HG03175 (cell line): ENCODE results near the gene PGGHG.
"Not testable (repeated sequence)": the region's sequence is repeated elsewhere in the genome, so short reads cannot be mapped to it uniquely, and the experiment has no call there.

Experiments
- ATAC-seq: cut with Tn5 transposase; IDR thresholded peaks from one replicate; pipeline ENCODE4 v1.9.1; 2021; ENCODE audit warnings: mild to moderate bottlenecking, moderate library complexity; ENCODE audit not compliant: unreplicated experiment

PGGHG gene

DNA sequence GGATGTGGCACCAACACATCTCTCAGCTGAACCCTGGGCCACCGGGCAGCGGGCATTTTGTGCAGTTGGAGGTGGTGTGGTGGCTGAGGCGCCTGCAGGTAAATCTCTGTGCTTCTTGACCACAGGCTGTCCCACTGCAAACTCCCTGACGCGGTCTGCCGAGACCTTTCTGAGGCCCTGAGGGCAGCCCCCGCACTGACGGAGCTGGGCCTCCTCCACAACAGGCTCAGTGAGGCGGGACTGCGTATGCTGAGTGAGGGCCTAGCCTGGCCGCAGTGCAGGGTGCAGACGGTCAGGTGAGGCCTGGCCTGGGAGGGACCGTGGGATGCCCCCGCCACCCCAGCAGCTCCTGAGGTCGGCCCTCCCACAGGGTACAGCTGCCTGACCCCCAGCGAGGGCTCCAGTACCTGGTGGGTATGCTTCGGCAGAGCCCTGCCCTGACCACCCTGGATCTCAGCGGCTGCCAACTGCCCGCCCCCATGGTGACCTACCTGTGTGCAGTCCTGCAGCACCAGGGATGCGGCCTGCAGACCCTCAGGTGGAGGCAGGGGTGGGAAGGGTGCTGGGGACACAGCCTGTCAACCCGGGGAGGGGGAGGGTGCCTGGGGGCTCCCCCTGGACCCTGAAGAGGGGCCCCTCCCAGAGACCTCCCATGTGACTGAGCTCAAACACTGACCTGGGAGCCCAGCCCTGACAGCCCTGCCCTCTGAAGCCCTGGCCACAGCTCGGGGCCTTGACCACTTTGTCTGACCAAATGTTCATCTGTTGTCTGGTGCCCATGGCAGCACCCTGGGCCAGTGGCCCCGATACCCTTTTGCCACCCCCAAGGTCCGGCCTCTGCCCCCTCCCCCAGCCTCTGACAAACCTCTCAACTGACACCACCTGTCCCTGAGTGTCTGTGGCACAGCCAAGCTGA lies 4.6 kb upstream of the PGGHG start:
- no peak for ATAC-seq

DNA sequence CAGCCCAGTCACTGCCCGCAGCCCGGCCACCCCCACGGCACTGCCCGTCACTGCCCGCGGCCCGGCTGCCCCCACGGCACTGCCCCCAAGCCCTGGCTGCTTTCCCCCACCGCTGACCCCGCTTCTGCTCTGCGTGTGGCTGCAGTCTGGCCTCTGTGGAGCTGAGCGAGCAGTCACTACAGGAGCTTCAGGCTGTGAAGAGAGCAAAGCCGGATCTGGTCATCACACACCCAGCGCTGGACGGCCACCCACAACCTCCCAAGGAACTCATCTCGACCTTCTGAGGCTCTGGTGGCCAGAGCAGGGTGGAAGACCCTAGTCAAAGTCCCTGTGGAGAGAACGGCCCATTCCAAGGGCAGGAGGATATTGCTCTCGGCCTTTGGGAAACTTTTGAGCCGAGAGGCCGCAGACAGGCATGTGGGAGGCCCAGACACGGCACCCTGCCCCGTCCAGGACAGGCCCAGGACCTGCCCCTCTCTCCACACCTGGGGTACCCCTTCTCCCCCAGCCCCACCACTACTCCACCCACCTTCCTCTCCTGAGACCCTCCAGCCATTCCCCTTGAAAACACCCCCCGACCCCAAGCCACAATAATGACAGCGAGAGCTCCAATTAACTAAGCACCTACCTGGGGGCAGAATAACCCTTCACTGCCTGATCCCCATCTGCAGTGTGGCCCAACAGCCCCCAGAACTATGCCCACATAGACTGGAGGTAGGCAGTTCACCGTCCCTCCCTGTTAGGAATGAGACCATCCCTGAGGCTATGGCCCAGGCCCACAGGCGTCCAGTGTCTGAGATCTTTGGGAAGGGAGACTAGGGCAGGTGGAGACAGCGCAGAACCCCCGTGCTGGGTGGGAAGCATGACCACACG lies 3.7 kb upstream of the PGGHG start:
- ATAC-seq, result no peak

DNA sequence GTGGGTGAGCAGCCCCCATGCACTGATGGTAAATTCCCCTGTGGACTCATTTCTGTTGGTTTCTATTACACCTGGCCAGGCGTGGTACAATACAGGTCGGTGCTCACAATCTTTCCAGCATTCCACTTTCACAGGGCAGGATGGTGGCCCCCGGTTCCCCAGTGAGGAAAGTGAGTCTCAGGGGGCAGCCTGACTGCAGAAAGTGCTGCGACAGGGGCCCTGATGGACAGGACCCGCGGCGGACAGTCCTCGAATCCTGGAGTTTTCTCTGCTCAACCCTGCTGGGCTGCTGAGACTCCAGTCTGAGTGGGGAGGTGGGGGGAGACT lies 3.1 kb upstream of the PGGHG start:
- no peak for ATAC-seq

DNA sequence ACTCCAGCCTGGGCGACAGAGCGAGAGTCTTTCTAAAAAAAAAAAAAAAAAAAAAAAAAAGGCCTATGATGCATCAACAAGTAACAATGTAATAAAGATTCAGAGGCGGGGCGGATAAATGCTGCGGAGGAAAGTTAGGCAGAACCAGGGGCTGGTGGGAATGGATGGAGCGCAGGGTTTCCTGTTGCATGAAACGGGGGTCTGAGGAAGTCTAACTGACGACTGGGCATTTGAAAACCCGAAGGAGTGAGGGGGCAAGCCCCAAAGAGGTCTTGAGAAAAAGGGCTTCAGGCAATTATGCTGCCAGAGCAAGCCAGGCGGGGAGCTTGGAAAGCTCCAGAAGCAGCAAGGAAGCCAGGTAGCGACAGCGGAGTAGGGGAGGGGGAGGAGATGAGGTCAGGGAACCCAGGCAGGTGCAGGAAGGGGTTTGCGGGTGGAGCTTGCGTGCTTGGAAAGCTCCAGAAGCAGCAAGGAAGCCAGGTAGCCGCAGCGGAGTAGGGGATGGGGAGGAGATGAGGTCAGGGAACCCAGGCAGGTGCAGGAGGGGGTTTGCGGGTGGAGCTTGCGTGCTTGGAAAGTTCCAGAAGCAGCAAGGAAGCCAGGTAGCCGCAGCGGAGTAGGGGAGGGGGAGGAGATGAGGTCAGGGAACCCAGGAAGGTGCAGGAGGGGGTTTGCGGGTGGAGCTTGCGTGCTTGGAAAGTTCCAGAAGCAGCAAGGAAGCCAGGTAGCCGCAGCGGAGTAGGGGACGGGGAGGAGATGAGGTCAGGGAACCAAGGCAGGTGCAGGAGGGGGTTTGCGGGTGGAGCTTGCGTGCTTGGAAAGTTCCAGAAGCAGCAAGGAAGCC lies 1.7 kb upstream of the PGGHG start:
- not testable (repeated sequence) for ATAC-seq

DNA sequence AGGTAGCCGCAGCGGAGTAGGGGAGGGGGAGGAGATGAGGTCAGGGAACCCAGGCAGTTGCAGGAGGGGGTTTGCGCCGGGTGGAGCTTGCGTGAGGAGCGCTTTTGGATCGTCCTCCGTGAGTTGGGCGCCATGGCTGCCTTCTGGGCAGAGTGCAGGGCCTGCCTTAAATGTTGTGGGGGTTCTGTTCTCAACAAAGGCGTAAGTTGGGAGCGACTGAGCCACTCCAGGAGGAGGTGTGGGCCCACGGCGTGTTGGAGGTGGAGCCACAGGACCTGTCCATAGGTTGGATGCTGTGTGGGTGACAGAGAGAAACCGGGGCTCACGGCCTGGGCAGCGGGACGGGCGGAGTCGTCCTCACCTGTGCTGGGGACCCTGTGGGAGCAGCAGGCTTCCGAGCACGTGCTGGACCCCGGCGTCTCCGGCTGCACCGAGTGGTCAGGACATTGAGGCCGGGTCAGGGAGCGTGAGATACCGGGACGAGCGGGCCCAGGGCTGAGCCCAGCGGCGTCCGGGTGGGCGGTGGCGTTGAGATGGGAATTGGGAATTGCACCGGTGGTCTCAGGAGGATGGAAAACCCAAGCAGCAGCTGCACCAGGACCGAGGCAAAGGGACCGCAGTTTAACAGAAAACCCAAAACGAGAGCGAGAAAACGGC lies 977 bp upstream of the PGGHG start:
- no peak for ATAC-seq

DNA sequence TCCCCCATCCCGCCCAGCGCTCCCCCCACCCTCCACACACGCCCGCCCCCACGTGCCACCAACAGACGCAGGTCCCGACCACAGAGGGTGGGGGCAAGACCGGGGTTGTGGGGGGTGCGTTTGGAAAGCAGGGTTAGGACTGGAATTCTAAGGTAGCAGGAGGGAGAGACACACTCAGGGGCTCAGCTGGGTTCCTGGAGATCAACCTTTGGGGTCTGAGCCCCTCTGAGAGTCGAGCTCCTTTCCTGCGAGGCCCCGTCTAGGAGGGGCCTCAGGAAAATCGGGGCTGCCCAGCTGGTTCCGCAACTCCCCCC lies 429 bp downstream of the PGGHG start:
- no peak for ATAC-seq

DNA sequence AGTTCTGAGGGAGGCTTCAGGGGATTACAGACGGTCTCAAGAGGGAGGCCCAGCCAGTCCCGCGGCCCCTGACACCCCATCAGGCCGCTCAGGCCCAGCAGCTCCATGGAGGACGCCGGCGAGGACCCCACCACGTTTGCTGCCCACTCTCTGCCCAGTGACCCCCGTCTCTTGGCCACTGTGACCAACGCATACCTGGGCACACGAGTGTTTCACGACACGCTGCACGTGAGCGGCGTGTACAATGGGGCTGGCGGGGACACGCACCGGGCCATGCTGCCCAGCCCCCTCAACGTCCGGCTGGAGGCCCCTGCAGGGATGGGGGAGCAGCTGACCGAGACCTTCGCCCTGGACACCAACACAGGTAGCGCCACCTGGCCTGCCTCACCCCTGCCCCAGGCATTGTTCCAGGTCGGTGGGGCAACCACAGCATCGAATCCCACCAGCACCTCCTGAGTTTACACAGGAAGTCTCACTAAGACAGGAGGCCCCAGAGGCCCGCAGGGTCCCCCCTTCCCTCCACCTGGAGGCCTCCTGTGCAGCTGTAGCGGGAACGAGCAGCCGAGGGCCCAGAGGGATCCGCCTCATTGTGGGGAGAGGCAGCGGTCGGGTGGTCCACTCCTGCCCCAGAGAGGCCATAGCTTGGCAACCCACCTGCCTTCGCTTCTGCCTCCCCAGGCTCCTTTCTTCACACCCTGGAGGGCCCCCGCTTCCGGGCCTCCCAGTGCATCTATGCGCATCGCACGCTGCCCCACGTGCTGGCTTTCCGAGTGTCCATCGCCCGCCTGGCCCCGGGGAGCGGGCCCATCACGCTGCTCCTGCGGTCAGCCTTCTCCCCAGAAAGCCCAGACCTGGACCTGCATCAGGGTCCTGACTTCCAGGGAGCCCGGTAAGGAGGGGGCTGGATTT lies 1.0 kb downstream of the PGGHG start:
- ATAC-seq, result no peak

DNA sequence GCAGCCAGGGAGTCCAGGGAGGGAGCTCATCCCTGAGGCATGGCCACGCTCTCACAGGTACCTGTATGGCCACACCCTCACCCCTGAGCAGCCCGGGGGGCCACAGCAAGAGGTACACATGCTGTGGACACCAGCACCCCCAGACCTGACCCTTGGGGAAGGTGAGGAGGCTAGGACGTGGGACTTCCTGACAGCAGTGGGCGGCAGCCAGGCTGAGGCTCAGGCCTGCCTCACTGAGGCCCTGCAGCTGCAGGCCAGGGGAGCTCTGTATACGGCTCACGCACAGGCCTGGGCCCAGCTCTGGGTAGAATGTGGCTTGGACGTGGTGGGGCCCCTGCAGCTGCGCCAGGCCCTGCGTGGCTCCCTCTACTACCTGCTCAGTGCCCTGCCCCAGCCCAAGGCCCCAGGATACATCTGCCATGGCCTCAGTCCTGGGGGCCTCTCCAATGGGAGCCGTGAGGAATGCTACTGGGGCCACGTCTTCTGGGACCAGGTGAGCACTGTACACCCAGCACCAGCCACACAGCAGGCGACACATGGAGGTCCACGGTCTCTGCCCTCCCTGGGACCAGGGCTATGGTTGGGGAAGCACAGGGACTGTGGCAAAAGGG lies 1.8 kb downstream of the PGGHG start:
- no peak for ATAC-seq

DNA sequence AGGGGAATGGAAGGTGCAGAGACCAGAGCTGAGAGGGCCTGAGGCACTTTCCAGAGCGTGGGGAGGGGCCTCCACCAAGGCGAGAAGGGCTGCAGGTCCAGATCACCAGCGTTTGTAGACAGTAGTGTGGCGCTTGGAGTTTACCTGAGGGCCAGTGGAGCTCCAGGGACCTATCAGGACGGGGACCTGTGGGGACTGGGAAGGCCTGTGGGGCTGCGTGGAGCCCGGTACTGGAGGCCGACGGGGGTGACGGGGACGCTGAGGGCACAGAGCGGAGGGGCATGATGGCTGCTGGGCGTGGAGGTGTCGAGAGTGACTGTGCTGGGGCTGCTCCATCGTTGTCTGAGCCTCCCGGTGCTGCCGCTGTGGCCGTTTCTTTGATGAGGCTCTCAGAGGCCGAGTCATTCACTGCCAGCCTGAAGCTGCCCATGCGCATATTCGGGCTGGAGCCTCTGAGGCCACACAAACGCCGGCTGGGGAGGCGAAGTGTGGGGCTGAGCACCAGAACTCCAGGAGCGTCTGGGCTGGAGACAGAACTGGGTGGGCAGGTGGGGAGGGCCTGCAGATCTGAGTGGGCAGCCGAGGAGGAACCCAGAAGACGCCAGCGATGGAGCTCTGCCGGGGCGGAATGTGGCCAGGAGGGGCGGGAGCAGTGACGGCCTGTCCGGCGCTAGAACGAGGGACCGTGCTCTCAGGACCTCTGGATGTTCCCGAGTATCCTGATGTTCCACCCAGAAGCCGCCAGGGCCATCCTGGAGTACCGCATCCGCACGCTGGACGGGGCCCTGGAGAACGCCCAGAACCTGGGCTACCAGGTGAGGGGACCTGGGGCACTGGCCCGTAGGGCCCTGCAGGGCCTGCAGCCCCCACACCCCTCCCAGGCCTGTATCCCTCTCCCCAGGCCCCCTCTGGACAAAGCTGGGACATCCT lies 2.6 kb downstream of the PGGHG start:
- ATAC-seq, result no peak

DNA sequence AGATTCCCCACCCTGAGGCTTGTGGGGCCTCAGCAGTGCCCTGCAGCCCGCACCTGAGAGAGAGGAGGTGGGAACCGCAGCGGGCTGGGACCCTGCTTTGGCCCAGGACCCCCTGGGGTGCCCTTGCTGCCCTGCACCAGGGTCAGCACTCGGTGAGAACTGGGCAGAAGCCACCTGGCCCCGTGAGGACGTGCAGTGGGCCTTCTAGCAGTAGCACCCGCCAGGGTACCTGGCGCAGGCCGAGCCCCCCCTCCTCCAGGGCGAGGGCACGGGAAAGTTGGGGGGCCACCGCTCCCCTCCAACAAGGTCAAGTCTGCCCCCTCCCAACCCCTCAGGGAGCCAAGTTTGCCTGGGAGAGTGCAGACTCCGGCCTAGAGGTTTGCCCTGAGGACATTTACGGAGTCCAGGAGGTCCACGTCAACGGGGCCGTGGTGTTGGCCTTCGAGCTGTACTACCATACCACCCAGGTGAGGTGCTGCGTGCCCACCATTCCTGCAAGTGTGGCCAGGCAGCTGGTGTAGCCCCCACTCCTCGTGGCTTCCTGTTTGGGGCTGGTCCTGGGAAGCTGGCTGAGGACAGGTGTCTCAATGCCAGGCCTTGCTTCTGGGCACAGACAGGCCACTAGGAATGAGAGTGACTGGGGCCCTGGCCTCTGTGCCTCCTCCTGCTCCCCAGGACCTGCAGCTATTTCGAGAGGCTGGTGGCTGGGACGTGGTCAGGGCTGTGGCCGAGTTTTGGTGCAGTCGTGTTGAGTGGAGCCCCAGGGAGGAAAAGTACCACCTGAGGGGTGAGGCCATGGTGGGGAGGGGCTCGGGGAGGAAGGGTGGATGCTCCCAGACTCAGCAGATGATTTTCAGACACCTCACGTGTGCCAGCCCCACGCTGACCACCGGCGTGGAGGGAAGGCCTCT lies 3.5 kb downstream of the PGGHG start:
- ATAC-seq, result no peak

DNA sequence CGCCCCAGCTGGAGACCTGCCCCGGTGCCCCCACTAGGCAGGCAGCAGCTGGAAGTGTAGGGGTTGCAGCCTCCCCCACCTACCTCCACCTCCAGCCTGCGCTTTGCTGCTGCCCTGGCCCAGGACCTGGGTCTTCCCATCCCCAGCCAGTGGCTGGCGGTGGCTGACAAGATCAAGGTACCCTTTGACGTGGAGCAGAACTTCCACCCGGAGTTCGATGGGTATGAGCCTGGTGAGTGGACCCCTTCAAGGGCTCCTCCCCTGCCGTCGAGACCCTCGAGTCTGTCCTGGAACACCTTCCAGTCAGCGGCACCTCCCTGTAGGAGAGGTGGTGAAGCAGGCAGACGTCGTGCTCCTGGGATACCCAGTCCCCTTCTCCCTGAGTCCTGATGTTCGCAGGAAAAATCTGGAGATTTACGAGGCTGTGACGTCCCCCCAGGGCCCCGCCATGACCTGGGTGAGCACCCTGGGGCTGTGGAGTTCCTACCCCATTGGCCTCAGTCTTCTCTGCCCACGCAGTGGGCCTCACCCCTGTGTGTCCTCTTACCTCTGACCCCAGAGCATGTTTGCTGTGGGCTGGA lies 4.4 kb downstream of the PGGHG start:
- no peak for ATAC-seq

DNA sequence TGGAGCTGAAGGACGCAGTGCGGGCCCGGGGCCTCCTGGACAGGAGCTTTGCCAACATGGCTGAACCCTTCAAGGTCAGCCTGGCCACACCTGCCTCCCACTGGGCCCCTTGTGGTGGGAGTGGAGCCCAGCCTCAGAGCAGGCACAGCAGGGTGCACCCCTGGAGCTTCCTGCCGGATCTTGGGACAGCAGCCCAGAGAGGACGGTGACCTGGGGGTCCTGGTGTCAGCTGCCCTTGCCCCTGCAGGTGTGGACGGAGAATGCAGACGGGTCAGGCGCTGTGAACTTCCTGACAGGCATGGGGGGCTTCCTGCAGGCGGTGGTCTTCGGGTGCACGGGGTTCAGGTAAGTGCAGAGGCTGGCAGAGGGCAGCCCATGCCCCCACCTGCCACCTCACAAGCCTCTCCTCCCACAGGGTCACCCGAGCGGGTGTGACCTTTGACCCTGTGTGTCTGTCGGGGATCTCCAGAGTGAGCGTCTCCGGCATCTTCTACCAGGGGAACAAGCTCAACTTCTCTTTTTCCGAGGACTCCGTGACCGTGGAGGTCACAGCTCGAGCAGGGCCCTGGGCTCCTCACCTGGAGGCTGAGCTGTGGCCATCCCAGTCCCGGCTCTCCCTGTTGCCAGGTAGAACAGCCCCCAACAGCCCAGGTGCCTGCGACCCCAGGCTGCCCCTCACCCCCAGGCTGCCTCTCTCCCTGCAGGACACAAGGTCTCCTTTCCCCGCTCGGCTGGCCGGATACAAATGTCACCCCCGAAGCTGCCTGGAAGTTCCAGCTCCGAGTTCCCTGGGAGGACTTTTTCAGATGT lies 5.1 kb downstream of the PGGHG start:
- ATAC-seq, result no peak

DNA sequence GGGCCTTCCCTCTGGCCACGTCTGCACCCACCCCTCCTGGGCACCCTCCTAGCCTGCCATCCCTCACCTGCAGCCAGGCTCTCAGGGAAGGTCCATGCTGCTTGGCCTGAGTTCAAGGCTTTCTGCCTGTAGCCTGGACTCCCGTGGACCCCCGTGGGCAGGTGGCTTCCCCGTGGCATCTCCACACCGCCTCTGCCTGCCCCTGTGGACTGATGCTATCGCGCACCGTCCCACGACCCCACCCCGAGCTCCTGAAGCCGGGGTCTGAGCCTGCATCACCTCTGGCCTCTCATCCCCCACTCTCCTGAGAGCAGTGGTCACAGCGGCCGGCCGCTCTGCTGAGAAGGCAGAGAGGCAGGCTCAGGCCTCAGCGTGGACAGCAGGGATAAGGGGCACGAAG lies 5.9 kb downstream of the PGGHG start:
- ATAC-seq, result no peak

DNA sequence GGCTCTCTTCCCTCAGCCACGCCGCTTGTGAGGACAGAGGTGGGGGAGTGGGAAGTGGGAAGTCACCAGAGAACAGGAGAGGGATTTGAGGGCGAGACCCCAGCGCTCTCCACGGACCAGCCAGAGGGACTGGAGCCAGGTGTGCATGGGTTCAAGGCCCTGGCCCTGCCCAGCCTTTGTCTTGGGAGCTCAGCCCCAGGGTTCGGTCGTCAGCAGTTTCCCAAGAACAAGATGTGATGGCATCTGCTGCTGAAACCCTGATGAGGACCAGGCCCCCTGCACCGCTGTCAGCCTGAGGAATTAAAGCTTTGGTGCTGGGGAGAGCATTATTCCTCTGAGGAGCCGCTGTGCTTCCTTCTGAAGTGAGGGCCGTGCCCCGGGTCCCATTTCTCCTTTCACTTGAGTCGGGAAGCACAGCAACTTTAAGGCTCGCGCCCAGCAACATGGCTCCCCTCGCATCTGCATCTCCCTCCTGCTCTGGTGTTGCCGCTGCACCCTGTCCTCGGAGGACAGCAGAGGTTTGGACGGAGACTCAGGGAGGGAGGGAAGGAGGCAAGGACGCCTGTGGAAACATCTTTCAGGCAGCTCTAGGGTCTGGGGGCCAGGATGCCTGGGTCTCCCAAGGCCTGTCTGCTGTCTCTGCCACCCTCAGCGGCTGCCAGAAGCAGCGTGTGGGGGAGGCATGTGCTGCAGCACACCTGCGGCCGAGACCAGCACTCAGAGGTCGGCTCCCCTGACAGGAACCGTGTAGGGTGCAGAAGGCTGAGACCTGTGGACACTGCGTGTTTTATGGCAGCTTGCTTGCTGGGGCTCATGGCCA lies 6.6 kb downstream of the PGGHG start:
- ATAC-seq, result no peak
